ENCODE measurements around the gene TBXAS1. TPM values are rescaled to one million over a fixed set of nuclear protein-coding genes. Genes with fewer than 3 reads are reported as not detected.

Gene TBXAS1
- total and polyA plus RNA-seq, 2 of the 8 experiments (the other 6 are each of a cell fraction or from before 2014, with no cell fraction given) = 0.86 to 2.1 TPM

DNA sequence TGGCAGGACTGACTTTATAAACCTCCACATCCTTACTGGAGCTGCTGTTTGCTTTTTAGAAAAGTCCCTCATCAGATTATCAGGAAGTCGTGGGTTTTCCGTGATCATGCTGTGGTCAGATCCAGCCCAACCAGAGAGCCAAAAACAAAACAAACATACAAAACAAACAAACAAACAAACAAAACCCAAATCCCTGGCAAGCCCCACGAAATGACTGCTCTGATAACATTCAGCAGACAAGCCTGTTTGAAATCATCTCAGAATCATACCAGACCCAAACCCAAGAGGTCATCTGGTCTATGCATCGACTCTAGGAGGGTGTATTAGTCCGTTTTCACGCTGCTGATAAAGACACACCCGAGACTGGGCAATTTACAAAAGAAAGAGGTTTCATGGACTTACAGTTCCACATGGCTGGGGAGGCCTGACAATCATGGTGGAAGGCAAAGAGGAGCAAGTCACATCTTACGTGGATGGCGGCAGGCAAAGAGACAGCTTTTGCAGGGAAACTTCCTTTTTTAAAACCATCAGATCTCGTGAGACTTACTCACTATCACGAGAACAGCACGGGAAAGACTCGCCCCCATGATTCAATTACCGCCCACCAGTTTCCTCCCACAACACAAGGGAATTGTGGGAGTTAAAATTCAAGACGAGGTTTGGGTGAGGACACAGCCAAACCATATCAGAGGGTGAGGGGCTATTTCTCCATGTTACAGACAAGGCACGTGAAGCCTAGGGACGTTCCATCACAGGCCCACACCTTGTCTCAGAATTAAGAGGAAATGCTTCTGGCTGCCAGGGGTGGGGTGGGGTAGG lies 148.0 kb downstream of the TBXAS1 start:
- Histone ChIP-seq H3K4ac (replicated peaks; ENCODE audit: insufficient read length, low read depth, low read length) (no peak overlapping the region), H3K14ac (ENCODE audit: insufficient read length) (no peak overlapping the region), H2BK20ac (ENCODE audit: low read length) (no peak overlapping the region), H3K4me2 (ENCODE audit: insufficient read depth in 1 of 2, low read depth in 2 of 2, low read length in 2 of 2) (no peak overlapping the region), H4K91ac (replicated peaks; ENCODE audit: insufficient read length, low read length) (no peak overlapping the region), H3K23me2 (ENCODE audit: low read depth, low read length) (no peaks in the 10 kb centered on the region), H2BK12ac (ENCODE audit: low read depth, low read length) (no peak overlapping the region), H4K20me1 (replicated peaks in 1 of 2; ENCODE audit: control insufficient read depth in 1 of 2, insufficient read depth in 2 of 2, low read length in 2 of 2) (no peaks in the 10 kb centered on the region), H3K18ac (ENCODE audit: extremely low read depth, low read length) (no peak overlapping the region), H2BK15ac (ENCODE audit: low read length) (no peak overlapping the region), H3K56ac (replicated peaks; ENCODE audit: insufficient read length, low read depth, low read length) (no peak overlapping the region), H3K79me2 (ENCODE audit: control insufficient read depth in 1 of 2, insufficient read depth in 2 of 2, low read length in 2 of 2) (no peaks in the 10 kb centered on the region), H3K79me1 (ENCODE audit: low read depth, low read length) (no peaks in the 10 kb centered on the region), H4K8ac (ENCODE audit: extremely low read depth, insufficient read depth, low read length) (no peak overlapping the region), H3K4me1 (replicated peaks in 1 of 4; ENCODE audit: control insufficient read depth in 3 of 4, insufficient read depth in 4 of 4, low read length in 3 of 4) (peaks cover 5 to 26% (median 13%) of the 10 kb centered on the region in 4 experiments; a peak in 6 of 7 replicates), H3K36me3 (ENCODE audit: control insufficient read depth in 2 of 4, insufficient read depth in 4 of 4, low read length in 3 of 4) (no peaks in the 10 kb centered on the region), H2BK120ac (replicated peaks; ENCODE audit: low read depth, low read length) (no peak overlapping the region), H2AFZ (ENCODE audit: low read length) (no peak overlapping the region), H2BK5ac (ENCODE audit: low read depth, low read length) (no peak overlapping the region), H3K23ac (ENCODE audit: insufficient read length) (no peak overlapping the region), H3K9ac (replicated peaks in 1 of 4; ENCODE audit: extremely low read depth in 1 of 4, low read depth in 3 of 4, low read length in 3 of 4) (no peak overlapping the region; a peak in 1 of 7 replicates), H3K9me3 (ENCODE audit: insufficient read depth in 2 of 2, low read depth in 1 of 2, low read length in 1 of 2) (no peaks in the 10 kb centered on the region), H3K4me3 (ENCODE audit: extremely low read depth in 1 of 4, insufficient read depth in 2 of 4, low read depth in 3 of 4, low read length in 4 of 4) (no peak overlapping the region), H3K27me3 (replicated peaks in 1 of 4; ENCODE audit: control insufficient read depth in 3 of 4, extremely low read depth in 1 of 4, insufficient read depth in 3 of 4, low read length in 3 of 4) (0 out of 7 replicates have a peak, but pooled peaks cover 0 to 2% (median 0%) of the 10 kb centered on the region in 4 experiments), H3K27ac (ENCODE audit: low read depth, low read length) (no peak overlapping the region), H4K5ac (ENCODE audit: insufficient read length, low read depth, low read length) (no peak overlapping the region), H2AK5ac (ENCODE audit: low read depth, low read length) (no peak overlapping the region)
- DNase-seq (ENCODE audit: low read depth in 1 of 2, low spot score in 2 of 2) (no peak), FAIRE-seq (no peak)
- ChIA-PET CTCF (ENCODE audit: partially characterized antibody) (interaction anchor here (0.6 to 1.7 kb wide), 3 partner anchors 11 to 230 kb away, joined by 3 to 7 read pairs (median 6); no protein-coding TSS in a partner anchor), POLR2A (ENCODE audit: partially characterized antibody) (no interaction called here)
- 89% methylated on average over 17 of the region's 17 CpGs; no CpG with 5 or more reads in 1 of the 2 experiments for WGBS, 2 experiments (ENCODE audit: extremely low coverage in 1 of 2, insufficient coverage in 1 of 2, insufficient read length in 1 of 2, insufficient replicate concordance in 2 of 2, low coverage in 1 of 2, low lambda C conversion rate in 2 of 2, missing lambda C conversion rate in 1 of 2)
- TF ChIP-seq ASH2L (IDR thresholded peaks at IDR 0.05; ENCODE audit: low read length) (no peak), HDAC2 (IDR thresholded peaks at IDR 0.05; ENCODE audit: borderline replicate concordance in 1 of 2, low read depth in 2 of 2, low read length in 2 of 2) (no peak), KDM5A (IDR thresholded peaks at IDR 0.05; ENCODE audit: low read length) (no peak), SP1 (IDR thresholded peaks at IDR 0.05; ENCODE audit: low read depth, low read length) (no peak), SP4 (IDR thresholded peaks at IDR 0.05; ENCODE audit: low read length) (no peak), SIRT6 (IDR thresholded peaks at IDR 0.05; ENCODE audit: low read length) (no peak), TAF1 (IDR thresholded peaks at IDR 0.05; ENCODE audit: low read depth, low read length) (no peak), ATF2 (IDR thresholded peaks at IDR 0.05; ENCODE audit: low read length) (no peak), CBX8 (IDR thresholded peaks at IDR 0.05; ENCODE audit: borderline replicate concordance, low read depth, low read length) (no peak), GABPA (IDR thresholded peaks at IDR 0.05; ENCODE audit: borderline replicate concordance, insufficient read depth, low read length) (no peak), KDM1A (IDR thresholded peaks at IDR 0.05; ENCODE audit: borderline replicate concordance, low read length) (no peak), CREB1 (IDR thresholded peaks at IDR 0.05) (no peak)

Data from H1 (cell line).